Calu3 (cell line): ENCODE measurements around the gene BAMBI. TPM values are rescaled to one million over a fixed set of nuclear protein-coding genes. Genes with fewer than 3 reads are reported as not detected.
A peak's percentile ranks its signal among the peaks of the same experiment; 100 is the strongest.

Experiments
- BruUV-seq: library from RNA; stranded (reverse); fragments of 400-500 nt; replicated peaks from 2 replicates; lab custom pipeline; 2021; lab: Mats Ljungman, UMichigan
- CTCF ChIA-PET: fragments of 300-600 bp; sonication (Branson Sonifier 250); formaldehyde crosslinking; loops from one replicate; lab custom pipeline; 2022; ENCODE audit warnings: antibody characterized with exemption; lab: Charles Lee
- DNase-seq: peaks from one replicate; pipeline ENCODE4 v3.0.0; 2022
- H3K27ac Mint-ChIP-seq: one replicate; pipeline ENCODE4 v1.8.0; 2022; ENCODE audit warnings: mixed read lengths; ENCODE audit not compliant: unreplicated experiment
- H3K27me3 Mint-ChIP-seq: one replicate; pipeline ENCODE4 v1.8.0; 2022; ENCODE audit warnings: mixed read lengths; ENCODE audit not compliant: unreplicated experiment
- H3K36me3 Mint-ChIP-seq: one replicate; pipeline ENCODE4 v1.8.0; 2022; ENCODE audit warnings: mild to moderate bottlenecking, moderate library complexity, mixed read lengths; ENCODE audit not compliant: insufficient read depth, unreplicated experiment
- H3K4me1 Mint-ChIP-seq: one replicate; pipeline ENCODE4 v1.8.0; 2022; ENCODE audit warnings: mild to moderate bottlenecking, low read depth, mixed read lengths; ENCODE audit not compliant: unreplicated experiment
- H3K4me3 Mint-ChIP-seq: one replicate; pipeline ENCODE4 v1.8.0; 2022; ENCODE audit warnings: mild to moderate bottlenecking, low read depth, moderate library complexity, mixed read lengths; ENCODE audit not compliant: unreplicated experiment
- H3K9me3 Mint-ChIP-seq: one replicate; pipeline ENCODE4 v1.8.0; 2022; ENCODE audit warnings: low read depth, mixed read lengths; ENCODE audit not compliant: unreplicated experiment
- CTCF ChIP-seq: fragments of 200-600 bp; IDR thresholded peaks from one replicate; pipeline ENCODE4 v1.8.0; 2022; ENCODE audit warnings: antibody characterized with exemption; ENCODE audit not compliant: unreplicated experiment
- intact Hi-C: fragments of 100-400 bp; cut with micrococcal nuclease; formaldehyde crosslinking; loops from one replicate; pipeline ENCODE4 v1.10.0; 2022; ENCODE audit not compliant: unreplicated experiment
- total RNA-seq: library from RNA; stranded (reverse); gene quantifications from 2 replicates; pipeline ENCODE4 v1.2.3, GENCODE V29; 2022

BAMBI gene
- total RNA-seq, 1 experiment from 2014 or later: 42.2 TPM

- CTCF ChIA-PET: interaction anchor here (0.6 to 1.0 kb wide), 4 partner anchors 261 to 455 kb away, joined by 3 to 4 read pairs (median 4); no protein-coding TSS in a partner anchor
- Mint-ChIP-seq H3K9me3 (no peaks in the 10 kb centered on the region), H3K36me3 (peaks cover 61% of the 10 kb centered on the region), H3K27ac (peak overlapping the region; percentile 84), H3K27me3 (peaks cover 13% of the 10 kb centered on the region), H3K4me3 (peak overlapping the region; percentile 88), H3K4me1 (peaks cover 24% of the 10 kb centered on the region)
- intact Hi-C loops: loop anchor here (5.0 kb wide), 1 partner anchor 264 kb away; no protein-coding TSS in a partner anchor
- no TSS peak for BruUV-seq
- no peak for TF ChIP-seq CTCF
- peak; percentile 29 for DNase-seq
Measured at GRCh38 chr10:28677888-28678686, 766 bp downstream of the BAMBI start.

GRCh38 chr10:28678687-28679457 is 1.6 kb downstream of the BAMBI start:
- Mint-ChIP-seq H3K4me3 (peak overlapping the region; percentile 88), H3K4me1 (peaks cover 24% of the 10 kb centered on the region), H3K9me3 (no peaks in the 10 kb centered on the region), H3K27ac (peak overlapping the region; percentile 84), H3K36me3 (peaks cover 68% of the 10 kb centered on the region), H3K27me3 (peaks cover 13% of the 10 kb centered on the region)
- CTCF ChIA-PET: interaction anchor here (0.8 to 4.3 kb wide), 3 partner anchors 15 to 313 kb away, joined by 3 to 17 read pairs (median 3); no protein-coding TSS in a partner anchor
- DNase-seq: no peak
- no peak for TF ChIP-seq CTCF
- TSS peak; percentile 56 for BruUV-seq
- intact Hi-C loops: loop anchor here (5.0 kb wide), 1 partner anchor 263 kb away; no protein-coding TSS in a partner anchor

- Mint-ChIP-seq H3K9me3 (no peaks in the 10 kb centered on the region), H3K4me1 (peaks cover 28% of the 10 kb centered on the region), H3K27me3 (peaks cover 11% of the 10 kb centered on the region), H3K36me3 (peaks cover 73% of the 10 kb centered on the region), H3K27ac (peak overlapping the region; percentile 61), H3K4me3 (peak overlapping the region; percentile 88)
- TF ChIP-seq CTCF: peak; percentile 43
- DNase-seq: peak; percentile 45
- BruUV-seq: no TSS peak
- intact Hi-C loops: loop anchor here (5.0 kb wide), 1 partner anchor 263 kb away; no protein-coding TSS in a partner anchor
- CTCF ChIA-PET: interaction anchor here (0.8 to 4.3 kb wide), 3 partner anchors 16 to 312 kb away, joined by 3 to 17 read pairs (median 3); no protein-coding TSS in a partner anchor
Measured at GRCh38 chr10:28679581-28680357, 2.4 kb downstream of the BAMBI start.

GRCh38 chr10:28680358-28680752 is 3.0 kb downstream of the BAMBI start:
- Mint-ChIP-seq H3K27me3 (peaks cover 5% of the 10 kb centered on the region), H3K4me3 (peak overlapping the region; percentile 88), H3K9me3 (no peaks in the 10 kb centered on the region), H3K27ac (peak overlapping the region; percentile 61), H3K36me3 (peaks cover 74% of the 10 kb centered on the region), H3K4me1 (peaks cover 28% of the 10 kb centered on the region)
- intact Hi-C loops: no loop called here
- TF ChIP-seq CTCF: no peak
- BruUV-seq: no TSS peak
- no peak for DNase-seq
- CTCF ChIA-PET: interaction anchor here (4.3 kb wide), 1 partner anchor 311 kb away, joined by 17 read pairs; no protein-coding TSS in a partner anchor
